SJSA1 (cell line): ENCODE measurements around the gene ATG13. TPM values are rescaled to one million over a fixed set of nuclear protein-coding genes. Genes with fewer than 3 reads are reported as not detected.
"Not testable (repeated sequence)": the region's sequence is repeated elsewhere in the genome, so short reads cannot be mapped to it uniquely, and the experiment has no call there.

Experiments
- DNase-seq, 2 experiments: peaks; one replicate each; pipeline ENCODE4 v3.0.0-alpha.2; 2015 to 2020; ENCODE audit warnings: low spot score in 2 of 2, low read depth in 1 of 2
- H3K27ac ChIP-seq: fragments of 250-450 bp; sonication (Bioruptor Pico); 2 replicates; pipeline ENCODE4 v1.5.1; 2020; ENCODE audit warnings: mild to moderate bottlenecking, moderate library complexity
- H3K27me3 ChIP-seq: fragments of 250-450 bp; sonication (Bioruptor Pico); replicated peaks from 2 replicates; pipeline ENCODE4 v1.5.1; 2020; ENCODE audit warnings: mild to moderate bottlenecking, moderate library complexity
- H3K36me3 ChIP-seq: fragments of 250-450 bp; sonication (Bioruptor Pico); 2 replicates; pipeline ENCODE4 v1.5.1; 2020; ENCODE audit warnings: mild to moderate bottlenecking
- H3K4me1 ChIP-seq: fragments of 250-450 bp; sonication (Bioruptor Pico); replicated peaks from 2 replicates; pipeline ENCODE4 v1.6.1; 2021; ENCODE audit warnings: mild to moderate bottlenecking
- H3K4me3 ChIP-seq: fragments of 250-450 bp; sonication (Bioruptor Pico); 2 replicates; pipeline ENCODE4 v1.5.1; 2020; ENCODE audit warnings: mild to moderate bottlenecking
- H3K9me3 ChIP-seq: fragments of 250-450 bp; sonication (Bioruptor Pico); replicated peaks from 2 replicates; pipeline ENCODE4 v1.5.1; 2020; ENCODE audit warnings: mild to moderate bottlenecking
- total RNA-seq: library from RNA; depleted of rRNA; stranded (reverse); fragments of >200 nt; shearing (Covaris generic); gene quantifications from 2 replicates; pipeline ENCODE4 v1.2.3, GENCODE V29; 2014; rRNA removed

ATG13 gene
- total RNA-seq, 1 experiment from 2014 or later: 44.4 TPM

GRCh38 chr11:46712874-46713576 is 95.7 kb downstream of the ATG13 start:
- H3K9me3 ChIP-seq: no peaks in the 10 kb centered on the region
- no peak overlapping the region for H3K27ac ChIP-seq
- no peak overlapping the region for H3K4me3 ChIP-seq
- H3K36me3 ChIP-seq: peaks cover 5% of the 10 kb centered on the region
- peaks cover 14% of the 10 kb centered on the region for H3K4me1 ChIP-seq
- no peaks in the 10 kb centered on the region for H3K27me3 ChIP-seq
- no peak for DNase-seq

GRCh38 chr11:46717825-46718154 is 100.4 kb downstream of the ATG13 start:
- not testable (repeated sequence) for H3K27me3 ChIP-seq, H3K9me3 ChIP-seq, DNase-seq, H3K36me3 ChIP-seq, H3K27ac ChIP-seq, H3K4me3 ChIP-seq
- H3K4me1 ChIP-seq: peaks cover 19% of the 10 kb centered on the region

DNA sequence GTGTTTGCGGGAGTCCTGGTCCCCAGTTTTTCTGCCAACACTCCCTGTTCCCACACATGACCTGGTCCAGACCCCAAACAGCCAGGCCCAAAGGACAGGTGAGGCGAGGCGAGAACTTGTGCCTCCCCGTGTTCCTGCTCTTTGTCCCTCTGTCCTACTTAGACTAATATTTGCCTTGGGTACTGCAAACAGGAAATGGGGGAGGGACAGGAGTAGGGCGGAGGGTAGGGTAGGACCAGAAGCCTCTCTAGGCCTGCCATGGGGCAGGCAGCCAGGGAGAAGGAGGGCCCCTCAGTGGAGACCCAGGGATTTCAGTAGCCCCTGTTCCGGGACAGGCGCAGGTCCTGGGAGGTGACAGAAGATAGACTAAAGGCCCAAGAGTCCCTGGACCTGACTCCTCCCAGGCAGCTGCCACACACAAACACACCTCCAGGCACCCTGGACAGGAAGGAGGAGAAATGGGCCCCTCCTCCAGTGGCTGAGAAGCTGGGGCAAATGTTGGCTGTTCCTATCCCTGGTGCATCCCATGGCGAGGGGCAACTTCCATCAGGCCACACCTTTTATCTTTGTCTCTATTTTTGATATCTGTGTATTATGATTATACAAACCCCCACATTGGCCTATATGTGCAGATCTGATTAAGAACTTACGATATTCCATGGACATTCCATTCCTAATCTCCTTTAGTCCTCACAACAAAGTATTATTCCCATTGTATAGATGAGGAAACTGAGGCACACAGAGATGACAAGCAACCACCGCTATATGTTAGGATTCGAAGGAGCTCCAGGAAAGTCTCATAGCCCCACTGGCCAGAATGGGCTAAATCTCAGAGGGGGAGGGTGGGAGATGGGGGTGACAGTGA is 101.0 kb downstream of the ATG13 start:
- H3K4me3 ChIP-seq: no peak overlapping the region
- DNase-seq: peak in 1 of 2 experiments; percentile 18
- H3K36me3 ChIP-seq: no peaks in the 10 kb centered on the region
- peaks cover 19% of the 10 kb centered on the region for H3K4me1 ChIP-seq
- H3K27me3 ChIP-seq: no peaks in the 10 kb centered on the region
- no peak overlapping the region for H3K27ac ChIP-seq
- no peaks in the 10 kb centered on the region for H3K9me3 ChIP-seq

GRCh38 chr11:46719048-46719542 is 101.7 kb downstream of the ATG13 start, which contains the start of gene F2:
Gene F2, plus strand, starts transcription at chr11:46719213. Its CDS starts 23 bp downstream, at chr11:46719236.
- Histone ChIP-seq H3K9me3 (no peaks in the 10 kb centered on the region), H3K27me3 (no peaks in the 10 kb centered on the region), H3K36me3 (no peaks in the 10 kb centered on the region), H3K4me1 (peaks cover 16% of the 10 kb centered on the region), H3K4me3 (no peak within 1 kb of the TSS), H3K27ac (no peak within 1 kb of the TSS)
- no peak for DNase-seq

DNA sequence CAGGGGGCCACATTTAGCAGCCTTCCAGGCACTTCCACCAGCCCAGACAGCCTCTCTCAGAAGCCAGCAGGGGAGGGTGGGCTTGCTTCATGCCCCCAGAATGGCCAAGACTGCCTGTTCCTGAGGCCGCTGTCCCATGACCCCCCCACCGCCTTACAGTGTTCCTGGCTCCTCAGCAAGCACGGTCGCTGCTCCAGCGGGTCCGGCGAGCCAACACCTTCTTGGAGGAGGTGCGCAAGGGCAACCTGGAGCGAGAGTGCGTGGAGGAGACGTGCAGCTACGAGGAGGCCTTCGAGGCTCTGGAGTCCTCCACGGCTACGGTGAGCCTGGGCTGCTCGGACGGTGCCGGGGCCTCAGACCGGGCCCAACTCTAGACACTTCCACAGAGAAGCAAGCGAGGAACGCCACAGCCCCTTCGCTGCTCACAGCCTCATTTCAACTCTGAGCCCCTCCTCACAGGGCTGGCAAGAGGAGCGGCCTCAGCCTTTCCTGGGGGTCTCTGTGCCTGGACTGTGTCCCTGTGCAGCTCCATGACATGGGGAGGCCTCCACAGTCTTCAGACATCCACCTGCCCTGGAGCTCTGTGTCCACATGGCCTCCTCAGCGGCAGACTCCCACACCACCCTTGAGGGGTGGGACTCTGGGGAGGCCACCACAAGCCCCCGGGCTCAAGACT is 102.3 kb downstream of the ATG13 start:
- Histone ChIP-seq H3K27ac (no peak overlapping the region), H3K4me1 (peaks cover 10% of the 10 kb centered on the region), H3K9me3 (no peaks in the 10 kb centered on the region), H3K4me3 (no peak overlapping the region), H3K27me3 (no peaks in the 10 kb centered on the region), H3K36me3 (no peaks in the 10 kb centered on the region)
- no peak for DNase-seq

DNA sequence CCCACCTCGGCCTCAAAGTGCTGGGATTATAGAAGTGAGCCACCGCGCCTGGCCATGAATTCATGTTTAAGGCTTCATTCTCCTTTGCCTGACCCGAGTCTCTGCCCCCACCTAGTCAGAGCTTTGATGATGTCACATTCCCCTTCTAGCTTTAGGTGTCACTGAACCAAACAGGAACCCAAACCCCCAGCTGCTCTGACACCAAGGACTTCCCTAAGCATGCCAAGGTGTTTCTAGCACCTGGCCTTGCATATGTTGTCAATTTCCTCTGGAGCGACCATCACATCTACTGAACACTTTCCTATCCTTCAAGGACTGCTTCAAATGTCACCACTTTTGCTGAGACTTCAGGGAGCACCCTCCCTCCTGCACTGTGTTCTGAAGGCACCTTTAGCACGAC is 103.9 kb downstream of the ATG13 start:
- H3K27me3 ChIP-seq: no peaks in the 10 kb centered on the region
- H3K27ac ChIP-seq: no peak overlapping the region
- DNase-seq: no peak
- H3K4me1 ChIP-seq: peaks cover 6% of the 10 kb centered on the region
- no peak overlapping the region for H3K4me3 ChIP-seq
- no peaks in the 10 kb centered on the region for H3K9me3 ChIP-seq
- no peaks in the 10 kb centered on the region for H3K36me3 ChIP-seq

- Histone ChIP-seq H3K27me3 (no peaks in the 10 kb centered on the region), H3K9me3 (no peaks in the 10 kb centered on the region), H3K27ac (no peak overlapping the region), H3K4me1 (peaks cover 6% of the 10 kb centered on the region), H3K36me3 (no peaks in the 10 kb centered on the region), H3K4me3 (no peak overlapping the region)
- DNase-seq: no peak
These were observed 105.4 kb downstream of the ATG13 start for GRCh38 chr11:46722566-46723358.

- Histone ChIP-seq H3K27ac (no peak overlapping the region), H3K4me3 (no peak overlapping the region), H3K27me3 (no peaks in the 10 kb centered on the region), H3K9me3 (no peaks in the 10 kb centered on the region), H3K4me1 (peaks cover 2% of the 10 kb centered on the region), H3K36me3 (no peaks in the 10 kb centered on the region)
- no peak for DNase-seq
These were observed 106.0 kb downstream of the ATG13 start for GRCh38 chr11:46723359-46723680.

GRCh38 chr11:46724088-46724487 is 106.7 kb downstream of the ATG13 start:
- Histone ChIP-seq H3K9me3 (no peaks in the 10 kb centered on the region), H3K27me3 (no peaks in the 10 kb centered on the region), H3K36me3 (no peaks in the 10 kb centered on the region), H3K27ac (no peak overlapping the region), H3K4me1 (no peaks in the 10 kb centered on the region), H3K4me3 (no peak overlapping the region)
- DNase-seq: no peak

Other genes with a start within 250 kb of the ATG13 start
- 164 and 253 TPM in 2 replicates for gene MDK, start 235.9 kb upstream of the ATG13 start, total RNA-seq
- gene CHRM4, start 225.8 kb upstream of the ATG13 start, total RNA-seq: 0.42 TPM in 1 of 2 replicates, not detected in the other
- gene AMBRA1, start 23.5 kb upstream of the ATG13 start, total RNA-seq: 15.2 and 16.4 TPM in 2 replicates
- 4.9 and 7.2 TPM in 2 replicates for gene HARBI1, start 326 bp upstream of the ATG13 start, total RNA-seq
- 14.9 and 19.6 TPM in 2 replicates for gene ARHGAP1, start 83.1 kb downstream of the ATG13 start, total RNA-seq
- 10.8 and 21.3 TPM in 2 replicates for gene ZNF408, start 83.5 kb downstream of the ATG13 start, total RNA-seq
- not detected in 2 replicates for gene F2, start 101.7 kb downstream of the ATG13 start, total RNA-seq
- gene CKAP5, start 228.7 kb downstream of the ATG13 start, total RNA-seq: 106 and 123 TPM in 2 replicates